CD4-positive, alpha-beta T cell treated with Interleukin-2 at 100 ng/mL for 4 hours (primary cell): ENCODE measurements around the gene GP1BB.
"Not testable (repeated sequence)": the region's sequence is repeated elsewhere in the genome, so short reads cannot be mapped to it uniquely, and the experiment has no call there.

ENCODE experiments used
- DNase-seq: peaks from one replicate; pipeline ENCODE4 v3.0.0-alpha.2; 2020; ENCODE audit warnings: low spot score

The GP1BB gene

GRCh38 chr22:19693981-19694670 is 29.2 kb upstream of the GP1BB start:
- no peak for DNase-seq

DNA sequence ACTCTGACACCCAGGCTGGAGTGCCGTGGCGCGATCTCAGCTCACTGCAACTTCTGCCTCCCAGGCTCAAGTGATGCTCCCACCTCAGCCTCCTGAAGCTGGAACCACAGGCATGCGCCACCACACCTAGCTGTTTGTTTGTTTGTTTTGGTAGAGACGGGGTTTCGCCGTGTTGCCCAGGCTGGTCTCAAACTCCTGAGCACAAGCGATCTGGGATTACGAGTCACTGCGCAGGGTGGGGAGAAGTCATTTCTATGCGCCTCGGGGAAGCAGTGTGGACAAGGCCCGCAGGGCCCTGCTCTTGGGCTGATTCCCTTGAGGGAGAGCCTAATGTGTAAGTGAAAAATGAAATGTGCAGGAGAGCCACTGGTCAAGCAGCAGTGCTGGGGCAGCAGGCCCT is 28.6 kb upstream of the GP1BB start:
- no peak for DNase-seq

DNA sequence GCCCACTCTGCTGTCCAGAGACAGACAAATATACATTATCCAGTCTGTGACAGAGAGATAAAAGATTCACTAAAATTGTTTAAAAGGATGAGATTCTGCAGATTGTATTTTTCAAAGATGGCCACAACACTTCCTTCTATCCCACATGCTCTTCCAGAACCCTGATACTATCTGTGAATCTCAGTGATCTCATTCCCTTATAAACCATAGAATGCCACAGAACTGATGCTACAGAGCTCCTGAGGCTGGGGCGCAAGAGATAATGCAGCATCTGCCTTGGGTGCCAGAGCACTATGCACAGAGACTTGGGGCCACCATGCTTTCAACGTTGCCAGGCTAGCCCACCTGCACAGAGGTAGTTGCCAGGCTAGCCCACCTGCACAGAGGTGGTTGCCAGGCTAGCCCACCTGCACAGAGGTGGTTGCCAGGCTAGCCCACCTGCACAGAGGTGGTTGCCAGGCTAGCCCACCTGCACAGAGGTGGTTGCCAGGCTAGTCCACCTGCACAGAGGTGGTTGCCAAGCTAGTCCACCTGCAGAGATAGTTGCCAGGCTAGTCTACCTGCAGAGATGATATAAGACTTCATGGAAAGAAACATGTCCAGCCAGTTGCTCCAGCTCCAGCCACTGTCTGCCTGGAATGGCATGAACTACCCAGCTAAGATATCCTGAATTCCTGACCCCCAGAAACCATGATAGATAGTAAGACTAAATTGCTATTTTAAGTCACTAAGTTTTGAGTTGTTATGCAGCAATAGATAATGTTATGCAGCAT is 26.6 kb upstream of the GP1BB start:
- DNase-seq, result no peak

DNA sequence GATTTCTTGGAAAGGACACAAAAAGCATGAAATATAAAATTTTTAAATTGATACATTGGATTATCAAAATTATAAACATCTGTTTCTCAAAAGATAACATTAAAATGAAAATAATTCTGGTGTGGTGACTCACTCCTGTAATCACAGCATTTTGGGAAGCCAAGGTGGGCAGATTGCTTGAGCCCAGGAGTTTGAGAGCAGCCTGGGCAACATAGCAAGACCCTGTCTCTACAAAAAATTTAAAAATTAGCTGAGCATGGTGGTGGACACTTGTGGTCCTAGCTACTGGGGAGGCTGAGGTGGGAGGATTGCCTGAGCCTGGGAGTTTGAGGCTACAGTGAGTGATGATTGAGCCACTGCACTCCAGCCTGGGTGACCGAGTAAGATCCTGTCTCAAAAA is 25.5 kb upstream of the GP1BB start:
- DNase-seq, result not testable (repeated sequence)

GRCh38 chr22:19700790-19701419 is 22.4 kb upstream of the GP1BB start:
- no peak for DNase-seq

- no peak for DNase-seq
Measured at GRCh38 chr22:19701420-19702145, 21.8 kb upstream of the GP1BB start.

GRCh38 chr22:19703869-19704268 is 19.5 kb upstream of the GP1BB start:
- no peak for DNase-seq

GRCh38 chr22:19704355-19705015 is 18.9 kb upstream of the GP1BB start:
- DNase-seq, result no peak

DNA sequence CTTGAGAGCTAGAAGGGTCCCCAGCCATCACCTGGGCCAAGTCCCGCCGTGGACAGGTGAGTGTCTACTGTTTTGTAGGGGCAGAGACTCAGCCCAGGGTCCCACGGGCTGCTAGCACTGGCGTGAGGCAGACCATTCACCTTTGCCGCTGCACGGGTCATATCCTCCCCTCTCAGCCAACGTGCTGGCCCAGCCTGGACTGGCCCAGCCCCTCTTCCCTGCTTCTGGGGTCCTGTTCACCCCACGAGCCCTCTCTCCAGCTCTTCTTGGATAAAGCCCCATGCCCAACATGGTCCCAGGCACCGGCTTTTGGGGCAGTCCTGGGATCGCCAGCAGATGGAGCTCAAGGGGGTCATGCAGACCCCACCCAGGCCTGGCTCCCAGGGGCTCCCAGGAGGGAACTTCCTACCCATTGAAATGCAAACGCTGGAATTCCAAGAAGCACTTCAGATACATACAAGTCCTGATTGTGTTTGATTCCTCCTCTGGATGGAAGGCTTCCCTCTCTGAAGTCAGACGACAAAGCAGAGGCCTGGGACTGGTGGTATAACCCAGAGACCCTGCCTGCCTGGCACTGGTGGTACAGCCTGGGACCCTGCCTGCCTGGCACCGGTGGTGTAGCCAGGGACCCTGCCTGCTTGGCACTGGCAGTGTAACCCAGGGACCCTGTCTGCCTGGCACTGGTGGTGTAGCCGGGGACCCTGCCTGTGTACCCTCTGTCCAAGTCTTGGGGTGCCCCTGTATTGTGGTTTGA is 18.0 kb upstream of the GP1BB start:
- DNase-seq, result no peak

DNA sequence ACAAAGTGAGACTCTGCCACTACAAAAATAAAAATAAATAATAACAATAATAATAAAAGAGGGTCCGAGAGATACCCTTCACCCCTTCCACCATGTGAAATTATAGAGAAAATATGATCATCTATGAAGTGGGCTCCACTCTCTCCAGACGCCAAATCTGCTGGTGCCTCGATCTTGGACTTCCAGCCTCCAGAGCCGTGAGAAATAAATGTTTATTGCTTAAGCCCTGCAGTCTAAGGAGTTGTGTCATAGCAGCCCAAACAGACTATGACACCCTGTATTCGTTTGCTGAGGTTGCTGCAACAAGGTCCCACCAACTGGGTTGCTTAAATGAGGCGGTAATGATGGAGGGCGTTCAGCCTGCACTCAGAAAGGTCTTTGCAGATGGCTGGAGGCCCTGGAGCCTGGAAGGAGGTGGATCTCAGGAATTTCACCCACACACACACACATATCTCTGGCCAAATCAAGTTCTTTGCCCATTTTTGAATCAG is 16.6 kb upstream of the GP1BB start:
- DNase-seq, result no peak

DNA sequence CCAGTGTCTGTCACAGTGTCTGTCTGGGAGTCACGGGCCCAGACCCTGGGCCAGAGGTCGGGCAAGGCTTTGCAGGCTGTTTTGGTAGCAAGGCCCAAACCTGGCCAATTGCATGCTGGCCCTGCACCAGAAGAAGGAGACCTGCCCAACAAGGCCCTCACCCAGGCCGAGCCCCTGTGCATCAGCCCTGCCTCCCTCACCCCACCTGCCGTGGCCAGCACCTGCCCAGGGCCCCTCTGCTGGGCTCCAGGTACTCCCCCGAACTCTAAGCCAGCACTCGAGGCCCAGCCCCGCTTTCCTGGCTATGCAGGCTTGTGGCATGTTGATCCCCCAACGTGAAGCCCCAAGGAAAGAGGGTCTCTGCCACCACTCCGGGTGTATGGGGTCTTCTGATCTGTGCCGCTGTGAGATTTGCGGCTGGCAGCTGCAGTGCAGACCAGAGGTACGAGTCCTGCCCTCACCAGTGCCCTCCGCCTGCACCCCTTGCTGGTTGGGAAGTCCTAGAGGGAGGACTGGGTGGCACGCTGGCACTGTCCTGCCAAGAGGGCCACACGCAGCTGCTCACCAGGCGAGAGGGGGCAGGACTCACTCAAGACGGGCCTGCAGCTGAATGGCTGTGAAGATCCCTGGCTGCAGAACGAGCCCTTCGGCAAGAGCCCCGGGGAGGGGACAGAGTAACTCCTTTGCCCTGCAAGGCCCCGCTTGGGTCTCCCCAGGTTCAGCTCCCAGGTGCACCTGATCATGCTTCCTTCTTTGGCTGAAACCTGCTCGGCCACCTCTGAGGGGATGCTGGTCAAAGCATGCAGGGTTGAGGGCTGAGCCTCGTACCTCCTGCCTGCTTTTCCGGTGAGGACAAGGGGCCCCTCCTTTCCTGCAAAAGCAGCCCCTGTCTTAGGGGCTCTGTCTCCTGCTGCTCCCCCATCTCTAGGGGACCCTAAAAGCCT is 15.7 kb upstream of the GP1BB start:
- DNase-seq, result no peak

- no peak for DNase-seq
Measured at GRCh38 chr22:19708321-19709011, 14.9 kb upstream of the GP1BB start.

DNA sequence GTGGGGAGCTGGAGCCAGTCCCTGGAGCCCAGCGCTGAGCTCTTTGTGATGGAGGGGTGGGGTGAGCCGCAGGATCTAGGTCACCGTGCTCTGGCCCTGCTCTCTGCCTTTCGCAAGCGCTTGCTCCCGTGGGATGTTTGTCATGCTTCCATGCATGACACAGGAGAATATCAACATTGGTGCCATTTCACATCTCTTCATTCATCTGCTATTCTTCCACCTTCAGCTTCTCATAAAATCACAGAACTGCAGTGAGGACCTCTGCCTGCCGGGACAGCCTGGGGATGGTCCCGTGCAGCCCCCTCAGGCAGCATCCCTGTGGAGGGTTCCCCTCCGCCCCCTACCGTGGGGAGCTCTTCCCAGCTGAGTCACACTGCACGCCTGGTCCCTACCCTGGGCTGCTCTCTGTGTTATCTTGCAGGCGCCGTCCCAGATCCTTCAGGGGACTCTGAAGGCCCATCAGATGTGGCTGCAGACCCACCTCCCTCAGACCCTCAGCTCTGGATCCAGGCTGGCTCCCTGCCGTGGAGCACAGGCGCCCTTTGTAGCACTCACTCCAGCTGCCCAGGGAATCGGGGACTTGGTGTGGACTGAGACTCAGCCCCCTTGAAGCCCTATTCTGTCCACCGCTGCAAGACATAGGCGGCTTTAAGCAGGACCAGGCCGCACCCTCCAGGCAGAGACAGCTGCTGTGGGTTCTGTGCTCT is 14.1 kb upstream of the GP1BB start:
- DNase-seq, result no peak

DNA sequence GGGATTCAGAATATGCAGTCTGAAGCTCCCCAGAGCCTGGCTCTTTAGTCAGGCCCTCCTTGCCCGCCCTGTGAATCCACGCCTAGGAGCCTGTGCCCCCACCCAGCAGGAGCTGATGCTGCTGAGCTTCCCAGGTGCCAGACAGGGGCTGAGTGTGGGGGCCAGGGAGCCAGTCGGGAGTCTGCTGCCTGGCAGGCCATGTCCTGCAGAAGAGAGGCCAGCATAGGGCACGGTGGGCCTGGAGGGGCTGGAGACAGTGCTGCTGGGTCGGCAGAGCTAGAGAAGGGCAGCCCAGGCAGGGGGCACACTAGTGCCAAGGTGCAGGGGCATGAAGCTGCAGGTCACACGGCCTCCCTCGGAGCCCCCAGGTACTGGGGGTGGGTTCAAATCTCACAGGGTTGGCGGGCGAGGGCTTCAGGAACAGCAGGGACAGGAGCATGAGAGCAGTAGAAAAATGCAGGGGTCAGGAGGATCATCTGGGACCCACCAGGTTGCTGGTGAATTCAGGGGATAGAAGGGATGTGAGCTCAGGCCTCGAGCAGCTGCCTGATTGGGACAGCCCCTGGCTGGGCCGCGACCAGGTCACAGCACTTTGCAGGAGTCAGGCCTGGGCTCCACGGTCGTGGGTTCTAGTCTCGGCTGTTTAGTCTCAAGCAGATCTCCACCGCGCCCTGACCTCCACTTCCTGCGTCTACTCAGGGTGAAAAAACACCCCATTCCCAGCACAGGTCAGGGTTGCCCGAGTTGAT is 13.1 kb upstream of the GP1BB start:
- DNase-seq, result no peak

DNA sequence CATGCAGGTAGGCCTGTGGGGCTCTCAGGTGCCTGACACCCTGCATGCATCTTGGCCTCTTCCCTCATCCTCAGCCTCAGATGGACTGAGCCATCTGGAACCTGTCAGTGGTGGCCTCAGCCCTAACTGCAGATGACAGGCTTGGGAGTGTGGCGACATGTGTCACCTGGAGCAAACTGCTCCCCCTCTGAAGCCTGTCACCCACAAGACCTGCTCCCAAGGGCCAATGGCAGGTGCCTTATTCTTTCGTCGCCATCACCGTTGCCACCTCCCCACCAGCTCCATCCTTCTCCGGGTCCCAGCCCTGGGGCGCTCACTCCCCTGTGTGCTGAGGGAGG is 12.6 kb upstream of the GP1BB start:
- no peak for DNase-seq

GRCh38 chr22:19713245-19713644 is 10.1 kb upstream of the GP1BB start:
- DNase-seq, result no peak

DNA sequence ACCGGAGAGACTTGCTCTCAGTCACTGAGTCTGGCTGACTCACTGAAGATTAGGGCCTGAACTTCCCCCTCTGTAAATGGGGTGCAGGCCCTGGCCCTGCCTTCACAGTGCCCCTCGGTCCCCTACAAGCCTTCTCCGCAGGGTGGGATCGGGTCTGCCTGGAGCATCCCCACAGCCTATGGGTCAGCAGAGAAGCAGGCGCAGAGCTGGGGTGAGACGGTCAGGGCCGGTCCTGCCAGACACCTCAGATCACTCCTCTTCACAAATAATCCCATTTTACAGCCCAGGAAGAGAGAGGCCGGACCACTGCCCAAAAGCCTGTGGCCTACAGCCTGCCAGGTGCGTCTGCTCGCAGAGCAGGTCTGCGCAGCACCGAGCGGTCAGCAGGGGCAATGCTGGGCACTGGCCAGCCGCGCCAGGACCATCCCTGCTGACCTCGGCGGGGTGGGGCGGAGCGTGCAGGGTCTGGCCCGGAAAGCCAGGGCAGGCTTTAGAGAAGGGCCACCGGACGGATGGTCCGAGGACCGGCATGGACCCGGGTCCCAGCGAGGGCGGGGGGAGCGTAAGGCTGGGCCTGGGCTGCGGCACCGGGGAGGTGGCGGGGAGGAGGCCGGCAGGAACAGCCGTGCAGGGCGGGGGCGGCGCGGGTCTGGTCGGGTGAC is 9.6 kb upstream of the GP1BB start:
- DNase-seq, result no peak
